Naive thymus-derived CD4-positive, alpha-beta T cell (primary cell): ENCODE data around the gene S100A4. TPM values are rescaled to one million over a fixed set of nuclear protein-coding genes. Genes with fewer than 3 reads are reported as not detected.

Experiments
- ATAC-seq: fragments of 150-1000 bp; cut with Tn5 transposase; 2 replicates; pipeline ENCODE4 v1.10.0; 2021; ENCODE audit warnings: mild to moderate bottlenecking, moderate library complexity
- CTCF ChIA-PET: fragments of 350-600 bp; sonication (Branson Sonifier 250); formaldehyde crosslinking; loops from one replicate; lab custom pipeline; 2021; ENCODE audit warnings: antibody characterized with exemption; lab: Charles Lee
- POLR2A ChIA-PET: fragments of 350-600 bp; sonication (Branson Sonifier 250); formaldehyde crosslinking; loops from one replicate; lab custom pipeline; 2021; ENCODE audit warnings: antibody characterized with exemption, inconsistent platforms; lab: Charles Lee
- DNase-seq, 9 donors: peaks; one replicate each; pipeline versions ENCODE4 v3.0.0 to v3.0.0-alpha.2; 2020 to 2022; ENCODE audit warnings: mixed read lengths in 1 of 9
- H3K27ac ChIP-seq: one replicate; pipeline ENCODE4 v1.7.0; 2013; ENCODE audit warnings: mild to moderate bottlenecking, low read depth, low read length, moderate library complexity
- H3K27me3 ChIP-seq, 2 donors: one replicate each; pipeline ENCODE4 v1.7.0; 2013; ENCODE audit warnings: low read length in 2 of 2, mild to moderate bottlenecking in 2 of 2, moderate library complexity in 2 of 2; ENCODE audit not compliant: control insufficient read depth in 2 of 2, insufficient read depth in 2 of 2
- H3K36me3 ChIP-seq, 3 experiments: 1 replicate in 2 of 3; 2 replicates in 1 of 3; pipeline ENCODE4 v1.7.0; 2013; ENCODE audit warnings: low read length in 3 of 3, mild to moderate bottlenecking in 3 of 3, moderate library complexity in 1 of 3; ENCODE audit not compliant: insufficient read depth in 3 of 3, control insufficient read depth in 2 of 3
- H3K4me1 ChIP-seq, 2 donors: one replicate each; pipeline ENCODE4 v1.7.0; 2013; ENCODE audit warnings: low read length in 2 of 2, mild to moderate bottlenecking in 2 of 2, moderate library complexity in 1 of 2; ENCODE audit not compliant: control insufficient read depth in 2 of 2, insufficient read depth in 2 of 2
- H3K4me3 ChIP-seq: 2 replicates; pipeline ENCODE4 v1.7.0; 2013; ENCODE audit warnings: mild to moderate bottlenecking, low read length
- H3K9me3 ChIP-seq, 3 experiments: 1 replicate in 2 of 3; 2 replicates in 1 of 3; pipeline ENCODE4 v1.7.0; 2013; ENCODE audit warnings: low read length in 3 of 3; ENCODE audit not compliant: control insufficient read depth in 2 of 3
- H3K27ac Mint-ChIP-seq, 9 donors: one replicate each; pipeline ENCODE4 v1.8.0; 2020 to 2022; ENCODE audit warnings: mixed read lengths in 9 of 9, mild to moderate bottlenecking in 8 of 9, moderate library complexity in 5 of 9, inconsistent platforms in 2 of 9
- H3K27me3 Mint-ChIP-seq, 5 donors: one replicate each; pipeline ENCODE4 v1.8.0; 2021 to 2022; ENCODE audit warnings: mixed read lengths in 5 of 5, mild to moderate bottlenecking in 1 of 5
- H3K36me3 Mint-ChIP-seq, 5 donors: one replicate each; pipeline ENCODE4 v1.8.0; 2020 to 2022; ENCODE audit warnings: mixed read lengths in 5 of 5, mild to moderate bottlenecking in 3 of 5, inconsistent platforms in 1 of 5
- H3K4me1 Mint-ChIP-seq, 7 donors: one replicate each; pipeline ENCODE4 v1.8.0; 2020 to 2022; ENCODE audit warnings: mixed read lengths in 7 of 7, mild to moderate bottlenecking in 3 of 7, inconsistent platforms in 1 of 7
- H3K4me3 Mint-ChIP-seq, 10 donors: one replicate each; pipeline ENCODE4 v1.8.0; 2020 to 2022; ENCODE audit warnings: mild to moderate bottlenecking in 10 of 10, mixed read lengths in 10 of 10, moderate library complexity in 6 of 10, inconsistent platforms in 2 of 10
- H3K9me3 Mint-ChIP-seq, 11 donors: one replicate each; pipeline ENCODE4 v1.8.0; 2020 to 2022; ENCODE audit warnings: mixed read lengths in 11 of 11, mild to moderate bottlenecking in 4 of 11, inconsistent platforms in 1 of 11, moderate library complexity in 1 of 11
- intact Hi-C, 2 donors: fragments of 100-400 bp; cut with micrococcal nuclease; formaldehyde crosslinking; loops; one replicate each; pipeline ENCODE4 v1.15.1; 2023
- polyA plus RNA-seq, 2 donors: library from polyadenylated mRNA; unstranded; fragments of 300-500 nt; fragmentation: Illumina TruSeq; gene quantifications; one replicate each; pipeline ENCODE4 v1.2.3, GENCODE V29; 2021
- total RNA-seq, 6 experiments: library from RNA in 5 of 6; stranded (reverse) in 5 of 6; gene quantifications; 1 replicate in 5 of 6; 2 replicates in 1 of 6; pipeline ENCODE4 v1.2.3 and lab custom pipeline; 2021 to 2026

The S100A4 gene
- total and polyA plus RNA-seq, 7 experiments from 2014 or later: 54.0 to 766 (median 259) TPM

- H3K4me1 Mint-ChIP-seq: peaks cover 54 to 78% (median 76%) of the 10 kb centered on the region in 7 donors
- H3K36me3 Mint-ChIP-seq: peaks cover 0 to 26% (median 0%) of the 10 kb centered on the region in 5 donors
- CTCF ChIA-PET: interaction anchor here (0.5 to 6.1 kb wide), 11 partner anchors 9 to 649 kb away, joined by 3 to 139 read pairs (median 5); partner anchors contain the start of genes S100A2 and S100A4
- intact Hi-C loops: loop anchor here (1.0 to 10.0 kb wide), 5 partner anchors 97 to 460 kb away; partner anchors contain the start of genes CHTOP (in 1 of the 2), CREB3L4 (in 1 of the 2), RPS27 (in 1 of the 2) and SLC39A1 (in 1 of the 2)
- peak overlapping the region; percentile 91 to 98 (median 96) for H3K4me3 Mint-ChIP-seq
- H3K27me3 Mint-ChIP-seq: no peaks in the 10 kb centered on the region
- peaks cover 0 to 3% (median 0%) of the 10 kb centered on the region in 3 experiments for H3K36me3 ChIP-seq
- H3K9me3 ChIP-seq: no peaks in the 10 kb centered on the region
- ATAC-seq: no peak
- peak overlapping the region; percentile 95 for H3K4me3 ChIP-seq
- H3K27me3 ChIP-seq: no peaks in the 10 kb centered on the region
- H3K27ac Mint-ChIP-seq: peak overlapping the region; percentile 86 to 99 (median 96)
- no peak for DNase-seq
- no peaks in the 10 kb centered on the region for H3K9me3 Mint-ChIP-seq
- POLR2A ChIA-PET: interaction anchor here (0.7 to 7.3 kb wide), 16 partner anchors 8 to 389 kb away, joined by 3 to 268 read pairs (median 3); partner anchors contain the start of genes CHTOP, S100A4 and S100A5
- peaks cover 59 to 64% of the 10 kb centered on the region in 2 donors for H3K4me1 ChIP-seq
- peak overlapping the region; percentile 98 for H3K27ac ChIP-seq
These were observed 10.7 kb downstream of the S100A4 start for GRCh38 chr1:153534925-153535241.

GRCh38 chr1:153534226-153534924, 11.2 kb downstream of the S100A4 start:
- intact Hi-C loops: loop anchor here (5.0 to 10.0 kb wide), 3 partner anchors 98 to 460 kb away; partner anchors contain the start of genes CHTOP (in 1 of the 2), CREB3L4 (in 1 of the 2), RPS27 (in 1 of the 2) and SLC39A1 (in 1 of the 2)
- no peak for DNase-seq

GRCh38 chr1:153533689-153534201, 11.9 kb downstream of the S100A4 start:
- intact Hi-C loops: loop anchor here (1.0 to 10.0 kb wide), 9 partner anchors 13 to 461 kb away; partner anchors contain the start of genes CHTOP (in 1 of the 2), CREB3L4 (in 1 of the 2), ILF2 (in 1 of the 2) and RPS27 (in 1 of the 2)
- peak overlapping the region; percentile 49 for H3K4me3 ChIP-seq
- H3K27ac ChIP-seq: peak overlapping the region; percentile 98

More at GRCh38 chr1:153534226-153534924, 11.2 kb downstream of the S100A4 start:
- Mint-ChIP-seq H3K27ac (peak overlapping the region; percentile 86 to 99 (median 96)), H3K4me3 (peak overlapping the region; percentile 91 to 98 (median 96)), H3K4me1 (peaks cover 49 to 75% (median 71%) of the 10 kb centered on the region in 7 donors), H3K9me3 (no peaks in the 10 kb centered on the region), H3K36me3 (peaks cover 0 to 22% (median 0%) of the 10 kb centered on the region in 5 donors), H3K27me3 (no peaks in the 10 kb centered on the region)
- CTCF ChIA-PET: interaction anchor here (0.7 to 6.1 kb wide), 10 partner anchors 8 to 44 kb away, joined by 3 to 139 read pairs (median 4); partner anchors contain the start of genes S100A2 and S100A4
- Histone ChIP-seq H3K36me3 (peaks cover 0 to 3% (median 0%) of the 10 kb centered on the region in 3 experiments), H3K27me3 (no peaks in the 10 kb centered on the region), H3K4me1 (peaks cover 54 to 59% of the 10 kb centered on the region in 2 donors), H3K27ac (peak overlapping the region; percentile 98), H3K9me3 (no peaks in the 10 kb centered on the region), H3K4me3 (peak overlapping the region; percentile 95)
- POLR2A ChIA-PET: interaction anchor here (0.9 to 7.3 kb wide), 8 partner anchors 10 to 100 kb away, joined by 3 to 268 read pairs (median 7); partner anchors contain the start of genes CHTOP, S100A4 and S100A5
- ATAC-seq: no peak

GRCh38 chr1:153532769-153533599, 12.6 kb downstream of the S100A4 start:
- Mint-ChIP-seq H3K27me3 (no peaks in the 10 kb centered on the region), H3K36me3 (peaks cover 0 to 24% (median 0%) of the 10 kb centered on the region in 5 donors), H3K9me3 (no peaks in the 10 kb centered on the region), H3K27ac (peak overlapping the region; percentile 86 to 99 (median 96)), H3K4me1 (peaks cover 46 to 75% (median 63%) of the 10 kb centered on the region in 7 donors), H3K4me3 (peak overlapping the region; percentile 77 to 98 (median 96))
- H3K27me3 ChIP-seq: no peaks in the 10 kb centered on the region
- intact Hi-C loops: loop anchor here (1.0 to 10.0 kb wide), 9 partner anchors 14 to 462 kb away; partner anchors contain the start of genes CHTOP (in 1 of the 2), CREB3L4 (in 1 of the 2), ILF2 (in 1 of the 2) and RPS27 (in 1 of the 2)
- H3K9me3 ChIP-seq: no peaks in the 10 kb centered on the region
- H3K4me1 ChIP-seq: peaks cover 53 to 59% of the 10 kb centered on the region in 2 donors
- ATAC-seq (peak; percentile 55), DNase-seq (peak; percentile 62 to 85 (median 78))
- H3K36me3 ChIP-seq: peaks cover 0 to 3% (median 0%) of the 10 kb centered on the region in 3 experiments
- POLR2A ChIA-PET: interaction anchor here (1.0 to 7.3 kb wide), 11 partner anchors 11 to 251 kb away, joined by 4 to 268 read pairs (median 7); partner anchors contain the start of genes S100A2, S100A4 and S100A5
- CTCF ChIA-PET: interaction anchor here (0.5 to 6.1 kb wide), 21 partner anchors 8 to 222 kb away, joined by 3 to 139 read pairs (median 4); partner anchors contain the start of genes S100A2, S100A4 and S100A5
- peak overlapping the region; percentile 49 for H3K4me3 ChIP-seq
- H3K27ac ChIP-seq: peak overlapping the region; percentile 98

More at GRCh38 chr1:153533689-153534201, 11.9 kb downstream of the S100A4 start:
- Mint-ChIP-seq H3K27ac (peak overlapping the region; percentile 86 to 99 (median 96)), H3K9me3 (no peaks in the 10 kb centered on the region), H3K36me3 (peaks cover 0 to 24% (median 0%) of the 10 kb centered on the region in 5 donors), H3K4me1 (peaks cover 48 to 77% (median 70%) of the 10 kb centered on the region in 7 donors), H3K27me3 (no peaks in the 10 kb centered on the region), H3K4me3 (peak overlapping the region; percentile 77 to 98 (median 96))
- Histone ChIP-seq H3K9me3 (no peaks in the 10 kb centered on the region), H3K4me1 (peaks cover 53 to 59% of the 10 kb centered on the region in 2 donors), H3K36me3 (peaks cover 0 to 3% (median 0%) of the 10 kb centered on the region in 3 experiments), H3K27me3 (no peaks in the 10 kb centered on the region)
- DNase-seq (no peak), ATAC-seq (no peak)
- ChIA-PET POLR2A (interaction anchor here (1.0 to 7.3 kb wide), 7 partner anchors 10 to 133 kb away, joined by 4 to 268 read pairs (median 16); partner anchors contain the start of genes S100A2, S100A4 and S100A5), CTCF (interaction anchor here (0.6 to 6.1 kb wide), 13 partner anchors 8 to 218 kb away, joined by 3 to 139 read pairs (median 6); partner anchors contain the start of genes S100A2 and S100A4)

- Histone ChIP-seq H3K27me3 (no peaks in the 10 kb centered on the region), H3K4me3 (peak overlapping the region; percentile 49), H3K36me3 (peaks cover 0 to 3% (median 0%) of the 10 kb centered on the region in 3 experiments), H3K4me1 (peaks cover 53 to 58% of the 10 kb centered on the region in 2 donors), H3K9me3 (no peaks in the 10 kb centered on the region), H3K27ac (peak overlapping the region; percentile 98)
- Mint-ChIP-seq H3K4me1 (peaks cover 46 to 69% (median 58%) of the 10 kb centered on the region in 7 donors), H3K4me3 (peak overlapping the region; percentile 77 to 98 (median 96)), H3K9me3 (no peaks in the 10 kb centered on the region), H3K27me3 (no peaks in the 10 kb centered on the region), H3K36me3 (peaks cover 0 to 24% (median 0%) of the 10 kb centered on the region in 5 donors), H3K27ac (peak overlapping the region; percentile 86 to 99 (median 96))
- intact Hi-C loops: loop anchor here (2.0 to 10.0 kb wide), 6 partner anchors 15 to 463 kb away; partner anchors contain the start of genes CHTOP (in 1 of the 2), CREB3L4 (in 1 of the 2), ILF2 (in 1 of the 2) and RPS27 (in 1 of the 2)
- DNase-seq (no peak), ATAC-seq (no peak)
- ChIA-PET CTCF (interaction anchor here (0.8 to 6.1 kb wide), 15 partner anchors 9 to 218 kb away, joined by 3 to 139 read pairs (median 4); partner anchors contain the start of genes S100A2, S100A4 and S100A5), POLR2A (interaction anchor here (1.0 to 7.3 kb wide), 11 partner anchors 11 to 252 kb away, joined by 4 to 268 read pairs (median 7); partner anchors contain the start of genes CHTOP, S100A2, S100A4 and S100A5)
These were observed 13.4 kb downstream of the S100A4 start for GRCh38 chr1:153532181-153532580.
